Endodermal cell (in vitro differentiated cells): ENCODE measurements around the gene SRPX. TPM values are rescaled to one million over a fixed set of nuclear protein-coding genes. Genes with fewer than 3 reads are reported as not detected.

ENCODE experiments used
- DNase-seq: peaks from one replicate; pipeline ENCODE4 v3.0.0-alpha.2; 2017
- H3K27ac ChIP-seq: 2 replicates; pipeline ENCODE4 v1.5.1; 2013; ENCODE audit warnings: mild to moderate bottlenecking, low read depth, low read length, moderate library complexity
- H3K27me3 ChIP-seq: 2 replicates; pipeline ENCODE4 v1.6.1; 2013; ENCODE audit warnings: mild to moderate bottlenecking, low read length, moderate library complexity; ENCODE audit not compliant: insufficient read depth, control insufficient read depth, poor library complexity, severe bottlenecking
- H3K36me3 ChIP-seq: 2 replicates; pipeline ENCODE4 v1.7.0; 2013; ENCODE audit warnings: mild to moderate bottlenecking, low read length, moderate library complexity; ENCODE audit not compliant: control insufficient read depth, insufficient read depth
- H3K4me1 ChIP-seq: one replicate; pipeline ENCODE4 v1.7.0; 2013; ENCODE audit warnings: low read length; ENCODE audit not compliant: control insufficient read depth, insufficient read depth
- H3K4me3 ChIP-seq: 2 replicates; pipeline ENCODE4 v1.5.1; 2013; ENCODE audit warnings: mild to moderate bottlenecking, low read length, moderate library complexity
- H3K9ac ChIP-seq: 2 replicates; pipeline ENCODE4 v1.6.1; 2013; ENCODE audit warnings: mild to moderate bottlenecking, low read length, moderate library complexity; ENCODE audit not compliant: poor library complexity, severe bottlenecking; ENCODE audit errors: extremely low read depth
- H3K9me3 ChIP-seq: 2 replicates; pipeline ENCODE4 v1.6.1; 2013; ENCODE audit warnings: mild to moderate bottlenecking, low read length, moderate library complexity; ENCODE audit not compliant: control insufficient read depth
- H3K27ac Mint-ChIP-seq: 2 replicates; pipeline ENCODE4 v1.8.0; 2020; ENCODE audit warnings: mixed read lengths
- H3K27me3 Mint-ChIP-seq: 2 replicates; pipeline ENCODE4 v1.8.0; 2021; ENCODE audit warnings: mild to moderate bottlenecking, mixed read lengths; ENCODE audit not compliant: insufficient read depth
- H3K36me3 Mint-ChIP-seq: 2 replicates; pipeline ENCODE4 v1.8.0; 2020; ENCODE audit warnings: low read depth, mixed read lengths
- H3K4me1 Mint-ChIP-seq: 2 replicates; pipeline ENCODE4 v1.8.0; 2020; ENCODE audit warnings: mixed read lengths
- H3K4me3 Mint-ChIP-seq: 2 replicates; pipeline ENCODE4 v1.8.0; 2020; ENCODE audit warnings: mild to moderate bottlenecking, moderate library complexity, mixed read lengths
- H3K9me3 Mint-ChIP-seq: 2 replicates; pipeline ENCODE4 v1.8.0; 2020; ENCODE audit warnings: mild to moderate bottlenecking, mixed read lengths
- CTCF ChIP-seq: fragments of 200-600 bp; sonication (generic); conservative IDR thresholded peaks from 2 replicates; pipeline ENCODE4 v1.5.0; 2021; ENCODE audit warnings: antibody characterized with exemption, mild to moderate bottlenecking
- WGBS, 2 experiments: methylation state at CpG; one replicate each; pipeline versions ENCODE4 v1.1.5 to v1.1.7; 2013; ENCODE audit warnings: missing lambda C conversion rate in 2 of 2, mixed read lengths in 1 of 2; ENCODE audit not compliant: insufficient coverage in 1 of 2, insufficient read length in 1 of 2; 5-methylcytosine and 5-hydroxymethylcytosine counted together
- total RNA-seq, 2 donors: library from RNA; stranded (reverse); fragmentation: NEBNext Ultra II Directional in 1 of 2; extraction: Animal tissue kit (Norgen Biotek cat#: 25700) in 1 of 2; gene quantifications; 2 replicates in 1 of 2; 3 replicates in 1 of 2; pipeline ENCODE4 v1.2.1, GENCODE V29; 2021

SRPX gene
- total RNA-seq, 2 donors from 2014 or later = 1.8 to 3.4 TPM

DNA sequence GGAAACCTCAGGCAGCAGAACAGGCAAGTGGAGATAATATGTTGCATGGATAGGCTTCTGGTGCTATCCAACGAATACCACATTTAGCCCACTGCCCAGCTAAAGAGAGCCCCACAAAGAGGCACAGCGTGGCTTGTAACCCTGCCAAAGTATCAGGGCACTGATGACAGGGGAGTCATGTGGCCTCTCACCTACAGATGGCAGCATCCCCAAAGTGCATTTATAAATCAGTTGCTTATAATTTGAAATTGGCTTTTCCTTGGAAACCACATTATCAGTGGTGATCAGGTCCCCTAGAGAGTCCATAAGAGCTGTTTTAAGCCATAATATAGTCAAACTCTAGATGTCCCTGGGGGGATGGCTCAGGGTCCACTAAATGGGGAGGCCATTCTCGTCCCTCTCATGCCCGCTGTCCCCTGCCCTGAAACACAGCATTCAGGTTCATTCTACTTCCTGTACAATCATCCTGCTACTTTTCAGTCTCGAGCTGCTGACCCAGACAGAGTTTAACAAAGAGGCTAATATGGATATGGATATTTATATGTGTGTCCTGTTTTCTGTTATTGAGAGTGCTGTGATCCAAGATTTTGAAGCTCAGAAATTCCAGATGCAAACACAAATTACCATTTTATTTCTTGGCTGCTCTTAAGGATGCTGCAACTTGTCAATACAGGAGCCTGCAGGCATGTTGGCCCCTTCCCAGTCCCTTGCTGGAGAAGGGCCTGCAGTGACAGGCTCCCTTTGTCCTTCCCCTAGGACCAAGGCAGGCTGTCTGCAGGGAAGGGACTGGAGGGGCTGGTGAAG lies 28.5 kb downstream of the SRPX start:
- H3K9me3 ChIP-seq = no peaks in the 10 kb centered on the region
- TF ChIP-seq CTCF = peak; percentile 71
- H3K27ac ChIP-seq = no peak overlapping the region
- no peak overlapping the region for H3K27ac Mint-ChIP-seq
- H3K4me3 Mint-ChIP-seq = no peak overlapping the region
- H3K36me3 ChIP-seq = no peaks in the 10 kb centered on the region
- H3K9me3 Mint-ChIP-seq = peaks cover 48% of the 10 kb centered on the region
- no peaks in the 10 kb centered on the region for H3K27me3 Mint-ChIP-seq
- no peaks in the 10 kb centered on the region for H3K36me3 Mint-ChIP-seq
- peak; percentile 65 for DNase-seq
- H3K27me3 ChIP-seq = no peaks in the 10 kb centered on the region
- H3K9ac ChIP-seq = no peak overlapping the region
- WGBS, 2 experiments = 72% methylated on average over 4 of the region's 5 CpGs; no CpG with 5 or more reads in 1 of the 2 experiments
- peaks cover 17% of the 10 kb centered on the region for H3K4me1 Mint-ChIP-seq
- no peaks in the 10 kb centered on the region for H3K4me1 ChIP-seq
- no peak overlapping the region for H3K4me3 ChIP-seq

DNA sequence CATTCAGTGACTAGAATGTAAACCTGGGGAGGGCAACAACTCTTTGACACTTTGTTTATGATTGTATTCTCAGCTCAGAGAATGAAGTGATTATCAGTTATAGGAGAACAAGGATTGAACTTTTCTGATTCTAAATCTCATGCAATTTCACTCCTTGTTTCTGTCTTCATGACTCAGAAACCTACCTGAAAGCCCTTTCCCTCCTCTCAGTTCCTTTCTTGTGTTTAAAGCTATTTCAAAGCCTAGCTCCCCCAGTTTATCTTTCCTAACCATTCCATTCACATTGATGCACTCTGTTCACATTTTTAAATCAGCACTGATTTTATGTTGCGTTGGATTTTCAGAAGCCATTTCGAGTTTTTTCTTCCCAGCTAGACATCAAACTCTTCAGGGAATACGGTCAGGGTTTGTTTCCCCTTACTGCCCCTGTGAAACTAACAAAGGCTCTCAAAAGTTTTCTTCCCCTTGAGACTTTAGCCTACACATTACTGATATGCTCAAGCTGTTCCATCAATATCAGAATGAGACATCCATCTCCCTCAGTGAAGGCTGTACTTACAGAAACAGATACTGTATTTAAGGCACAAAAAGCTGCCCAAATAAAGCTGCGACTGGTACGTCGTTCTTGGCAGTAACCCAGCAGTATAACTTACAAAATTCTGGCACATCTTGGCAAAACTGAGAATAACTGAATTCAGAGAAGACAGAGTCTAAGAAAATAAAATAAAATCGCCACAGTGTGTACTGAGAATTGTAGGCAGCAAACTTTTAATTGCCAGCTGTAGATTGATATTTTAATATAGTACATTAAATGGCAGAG lies 31.0 kb downstream of the SRPX start:
- H3K27me3 ChIP-seq = no peaks in the 10 kb centered on the region
- Mint-ChIP-seq H3K27ac (no peak overlapping the region), H3K4me1 (peaks cover 9% of the 10 kb centered on the region), H3K9me3 (peaks cover 46% of the 10 kb centered on the region), H3K4me3 (no peak overlapping the region), H3K27me3 (no peaks in the 10 kb centered on the region), H3K36me3 (no peaks in the 10 kb centered on the region)
- H3K36me3 ChIP-seq = no peaks in the 10 kb centered on the region
- no peak for DNase-seq
- H3K4me1 ChIP-seq = no peaks in the 10 kb centered on the region
- no peak overlapping the region for H3K27ac ChIP-seq
- H3K4me3 ChIP-seq = no peak overlapping the region
- no peaks in the 10 kb centered on the region for H3K9me3 ChIP-seq
- TF ChIP-seq CTCF = no peak
- H3K9ac ChIP-seq = no peak overlapping the region
- WGBS, 2 experiments = 89% methylated on average over 7 of the region's 7 CpGs; no CpG with 5 or more reads in 1 of the 2 experiments

- 97 to 100% methylated on average over 1 of the region's 1 CpG for WGBS, 2 experiments
Measured at GRCh38 chrX:38183596-38183995, 37.1 kb downstream of the SRPX start.

More at GRCh38 chrX:38183596-38183995, 37.1 kb downstream of the SRPX start:
- Histone ChIP-seq H3K27me3 (no peaks in the 10 kb centered on the region), H3K4me1 (no peaks in the 10 kb centered on the region), H3K4me3 (no peak overlapping the region), H3K9ac (no peak overlapping the region), H3K9me3 (no peaks in the 10 kb centered on the region), H3K27ac (no peak overlapping the region), H3K36me3 (no peaks in the 10 kb centered on the region)
- Mint-ChIP-seq H3K27me3 (no peaks in the 10 kb centered on the region), H3K4me3 (no peak overlapping the region), H3K4me1 (no peaks in the 10 kb centered on the region), H3K9me3 (peaks cover 27% of the 10 kb centered on the region), H3K27ac (no peak overlapping the region), H3K36me3 (no peaks in the 10 kb centered on the region)
- no peak for DNase-seq
- no peak for TF ChIP-seq CTCF
